Left colon (tissue), 2 donors: ENCODE results near the gene KCNB1. TPM values are rescaled to one million over a fixed set of nuclear protein-coding genes. Genes with fewer than 3 reads are reported as not detected.

Source experiments
- ATAC-seq: fragments of 200-7000 bp; cut with Tn5 transposase; one replicate; pipeline ENCODE4 v1.9.1; 2020; ENCODE audit warnings: mild to moderate bottlenecking, moderate library complexity
- DNase-seq, 2 donors: peaks; one replicate each; pipeline ENCODE4 v3.0.0-alpha.2; 2020
- intact Hi-C, 2 donors: fragments of 100-400 bp; cut with DNase I in 1 of 2; cut with micrococcal nuclease in 1 of 2; formaldehyde crosslinking; loops; one replicate each; pipeline versions ENCODE4 v1.11.2 to v1.14.0; 2022; cut with DNase I, micrococcal nuclease
- total RNA-seq, 2 donors: library from RNA; stranded (reverse); fragmentation: NEBNext Ultra II Directional; extraction: Animal tissue kit (Norgen Biotek cat#: 25700); gene quantifications; one replicate each; pipeline ENCODE4 v1.2.1, GENCODE V29; 2021
- donor health status: DM: no; HTN: no; CAD: no.
- donor health status: DM: yes; HTN: yes; CAD: no.

KCNB1 gene
- total RNA-seq, 2 donors from 2014 or later = 0.24 to 2.0 TPM

- DNase-seq (no peak), ATAC-seq (no peak)
- intact Hi-C loops = no loop called here
These were observed 3.4 kb downstream of the KCNB1 start for GRCh38 chr20:49478754-49479689.

GRCh38 chr20:49478266-49478665, 4.2 kb downstream of the KCNB1 start:
- DNase-seq (no peak), ATAC-seq (no peak)
- intact Hi-C loops = no loop called here

- no peak for DNase-seq
- ATAC-seq = no peak
- intact Hi-C loops = no loop called here
These were observed 5.3 kb downstream of the KCNB1 start for GRCh38 chr20:49477200-49477599.

- ATAC-seq (no peak), DNase-seq (no peak)
- intact Hi-C loops = no loop called here
These were observed 6.5 kb downstream of the KCNB1 start for GRCh38 chr20:49476016-49476355.

- DNase-seq (no peak), ATAC-seq (no peak)
- intact Hi-C loops = no loop called here
These were observed 7.0 kb downstream of the KCNB1 start for GRCh38 chr20:49475292-49476015.

- no peak for DNase-seq
- intact Hi-C loops = no loop called here
These were observed 11.1 kb downstream of the KCNB1 start for GRCh38 chr20:49471397-49471796.

GRCh38 chr20:49470922-49471321, 11.5 kb downstream of the KCNB1 start:
- intact Hi-C loops = no loop called here
- no peak for ATAC-seq

More at GRCh38 chr20:49471397-49471796, 11.1 kb downstream of the KCNB1 start:
- ATAC-seq = no peak

GRCh38 chr20:49469060-49469459, 13.4 kb downstream of the KCNB1 start:
- intact Hi-C loops = no loop called here
- ATAC-seq = no peak
- no peak for DNase-seq

More at GRCh38 chr20:49470922-49471321, 11.5 kb downstream of the KCNB1 start:
- DNase-seq = no peak

GRCh38 chr20:49468412-49468811, 14.1 kb downstream of the KCNB1 start:
- intact Hi-C loops = no loop called here
- DNase-seq = no peak
- ATAC-seq = no peak

- intact Hi-C loops = no loop called here
- DNase-seq = no peak
- no peak for ATAC-seq
These were observed 16.2 kb downstream of the KCNB1 start for GRCh38 chr20:49466114-49466912.

GRCh38 chr20:49464556-49464955, 17.9 kb downstream of the KCNB1 start:
- intact Hi-C loops = no loop called here
- DNase-seq (no peak), ATAC-seq (no peak)

- ATAC-seq (no peak), DNase-seq (no peak)
- intact Hi-C loops = no loop called here
These were observed 19.8 kb downstream of the KCNB1 start for GRCh38 chr20:49462626-49463025.

GRCh38 chr20:49461894-49462620, 20.4 kb downstream of the KCNB1 start:
- no peak for ATAC-seq
- intact Hi-C loops = no loop called here
- no peak for DNase-seq

- ATAC-seq (no peak), DNase-seq (no peak)
- intact Hi-C loops = no loop called here
These were observed 21.6 kb downstream of the KCNB1 start for GRCh38 chr20:49460916-49461315.

GRCh38 chr20:49460131-49460530, 22.3 kb downstream of the KCNB1 start:
- ATAC-seq (no peak), DNase-seq (no peak)
- intact Hi-C loops = no loop called here

GRCh38 chr20:49459684-49460083, 22.8 kb downstream of the KCNB1 start:
- intact Hi-C loops = no loop called here
- ATAC-seq (no peak), DNase-seq (no peak)

- intact Hi-C loops = no loop called here
- ATAC-seq (no peak), DNase-seq (no peak)
These were observed 25.0 kb downstream of the KCNB1 start for GRCh38 chr20:49457444-49457843.

GRCh38 chr20:49456646-49457045, 25.8 kb downstream of the KCNB1 start:
- DNase-seq (no peak), ATAC-seq (no peak)
- intact Hi-C loops = no loop called here

- ATAC-seq = no peak
- intact Hi-C loops = no loop called here
- no peak for DNase-seq
These were observed 26.8 kb downstream of the KCNB1 start for GRCh38 chr20:49455691-49456090.
